Loucy (cell line): ENCODE data around the gene RASD1.

ENCODE experiments used
- H2AFZ ChIP-seq: fragments of 200-600 bp; sonication (generic); 2 replicates; pipeline ENCODE4 v1.6.0; 2016; ENCODE audit warnings: antibody characterized with exemption, mild to moderate bottlenecking, low read length, moderate library complexity
- H3F3A ChIP-seq: fragments of 200-600 bp; 2 replicates; pipeline ENCODE4 v1.6.0; 2016; ENCODE audit warnings: antibody characterized with exemption, low read depth, mild to moderate bottlenecking
- H3K27me3 ChIP-seq: fragments of 200-600 bp; sonication (generic); 2 replicates; pipeline ENCODE4 v1.6.1; 2014; ENCODE audit warnings: low read length, mild to moderate bottlenecking; ENCODE audit not compliant: insufficient read depth, poor library complexity, severe bottlenecking
- H3K36me3 ChIP-seq: fragments of 200-600 bp; sonication (generic); 2 replicates; pipeline ENCODE4 v1.6.1; 2016; ENCODE audit warnings: low read length; ENCODE audit not compliant: insufficient read depth
- H3K4me1 ChIP-seq: fragments of 200-600 bp; sonication (generic); 2 replicates; pipeline ENCODE4 v1.5.1; 2014; ENCODE audit warnings: low read length, mild to moderate bottlenecking; ENCODE audit not compliant: insufficient read depth, poor library complexity, severe bottlenecking
- H3K4me2 ChIP-seq: fragments of 200-600 bp; sonication (generic); 2 replicates; pipeline ENCODE4 v1.6.0; 2014; ENCODE audit warnings: antibody characterized with exemption, low read length, low read depth, mild to moderate bottlenecking; ENCODE audit not compliant: poor library complexity, severe bottlenecking
- H3K4me3 ChIP-seq: fragments of 200-600 bp; sonication (generic); 2 replicates; pipeline ENCODE4 v1.5.1; 2014; ENCODE audit warnings: low read length, mild to moderate bottlenecking, mixed read lengths; ENCODE audit not compliant: poor library complexity, severe bottlenecking
- H3K79me2 ChIP-seq: fragments of 200-600 bp; sonication (generic); 2 replicates; pipeline ENCODE4 v1.6.1; 2014; ENCODE audit warnings: low read length; ENCODE audit not compliant: insufficient read depth
- H3K9ac ChIP-seq: fragments of 200-600 bp; sonication (generic); 2 replicates; pipeline ENCODE4 v1.6.0; 2014; ENCODE audit warnings: mild to moderate bottlenecking, low read depth, low read length, moderate library complexity; ENCODE audit not compliant: poor library complexity, severe bottlenecking
- H3K9me2 ChIP-seq: fragments of 200-600 bp; sonication (generic); replicated peaks from 2 replicates; pipeline ENCODE4 v1.6.1; 2016; ENCODE audit warnings: low read depth, low read length, mixed read lengths
- H3K9me3 ChIP-seq: fragments of 200-600 bp; sonication (generic); 2 replicates; pipeline ENCODE4 v1.6.1; 2014; ENCODE audit warnings: mild to moderate bottlenecking, antibody characterized with exemption, low read length, low read depth; ENCODE audit not compliant: insufficient read depth
- H4K20me1 ChIP-seq: fragments of 200-600 bp; sonication (generic); 2 replicates; pipeline ENCODE4 v1.6.0; 2014; ENCODE audit warnings: antibody characterized with exemption, low read length, mild to moderate bottlenecking; ENCODE audit not compliant: insufficient read depth, poor library complexity, severe bottlenecking
- CTCF ChIP-seq: fragments of 200-600 bp; sonication (generic); conservative IDR thresholded peaks from 2 replicates; pipeline ENCODE4 v1.5.1; 2014; ENCODE audit warnings: mild to moderate bottlenecking, antibody characterized with exemption, low read length
- EZH2phosphoT487 ChIP-seq: fragments of 200-600 bp; IDR thresholded peaks from 2 replicates; pipeline ENCODE4 v1.6.1; 2018; ENCODE audit warnings: antibody characterized with exemption, mild to moderate bottlenecking, moderate library complexity, borderline replicate concordance

Gene RASD1

GRCh38 chr17:17504341-17505140, 8.3 kb upstream of the RASD1 start:
- TF ChIP-seq CTCF (no peak), EZH2phosphoT487 (no peak)
- H3K27me3 ChIP-seq = no peaks in the 10 kb centered on the region
- no peaks in the 10 kb centered on the region for H3K4me1 ChIP-seq

GRCh38 chr17:17503566-17504130, 7.5 kb upstream of the RASD1 start:
- H3K9ac ChIP-seq = no peak overlapping the region
- H3K4me1 ChIP-seq = no peaks in the 10 kb centered on the region
- no peaks in the 10 kb centered on the region for H3K9me3 ChIP-seq
- H3K27me3 ChIP-seq = no peaks in the 10 kb centered on the region
- H4K20me1 ChIP-seq = no peaks in the 10 kb centered on the region
- no peak overlapping the region for H3K4me3 ChIP-seq
- H3F3A ChIP-seq = no peaks in the 10 kb centered on the region
- H3K79me2 ChIP-seq = no peaks in the 10 kb centered on the region
- no peak overlapping the region for H3K4me2 ChIP-seq
- TF ChIP-seq CTCF (no peak), EZH2phosphoT487 (no peak)
- no peaks in the 10 kb centered on the region for H3K36me3 ChIP-seq
- H2AFZ ChIP-seq = no peak overlapping the region
- no peaks in the 10 kb centered on the region for H3K9me2 ChIP-seq

More at GRCh38 chr17:17504341-17505140, 8.3 kb upstream of the RASD1 start:
- Histone ChIP-seq H3K9me2 (no peaks in the 10 kb centered on the region), H3K79me2 (no peaks in the 10 kb centered on the region), H2AFZ (no peak overlapping the region), H4K20me1 (no peaks in the 10 kb centered on the region), H3K4me3 (no peak overlapping the region), H3K36me3 (no peaks in the 10 kb centered on the region), H3K9ac (no peak overlapping the region), H3K9me3 (no peaks in the 10 kb centered on the region), H3K4me2 (no peak overlapping the region), H3F3A (no peaks in the 10 kb centered on the region)

GRCh38 chr17:17502741-17503565, 6.8 kb upstream of the RASD1 start:
- Histone ChIP-seq H3F3A (no peaks in the 10 kb centered on the region), H3K79me2 (no peaks in the 10 kb centered on the region), H3K9me2 (no peaks in the 10 kb centered on the region), H3K4me2 (no peak overlapping the region), H3K36me3 (no peaks in the 10 kb centered on the region), H3K4me3 (no peak overlapping the region), H4K20me1 (no peaks in the 10 kb centered on the region), H2AFZ (no peak overlapping the region), H3K27me3 (no peaks in the 10 kb centered on the region), H3K9ac (no peak overlapping the region), H3K4me1 (no peaks in the 10 kb centered on the region), H3K9me3 (no peaks in the 10 kb centered on the region)
- TF ChIP-seq CTCF (no peak), EZH2phosphoT487 (no peak)
